Mesothelial cell of epicardium (in vitro differentiated cells): ENCODE results near the gene SPOCK1. TPM values are rescaled to one million over a fixed set of nuclear protein-coding genes. Genes with fewer than 3 reads are reported as not detected.

Experiments used
- DNase-seq, 2 experiments: peaks; one replicate each; pipeline ENCODE4 v3.0.0; 2021; ENCODE audit warnings: low spot score in 2 of 2; ENCODE audit not compliant: unreplicated experiment in 2 of 2
- H3K27ac Mint-ChIP-seq: 2 replicates; pipeline ENCODE4 v1.8.0; 2021; ENCODE audit warnings: mixed read lengths
- H3K27me3 Mint-ChIP-seq: 2 replicates; pipeline ENCODE4 v1.8.0; 2021; ENCODE audit warnings: low read depth, mixed read lengths
- H3K36me3 Mint-ChIP-seq: 2 replicates; pipeline ENCODE4 v1.8.0; 2021; ENCODE audit warnings: mixed read lengths
- H3K4me1 Mint-ChIP-seq: 2 replicates; pipeline ENCODE4 v1.8.0; 2021; ENCODE audit warnings: mixed read lengths
- H3K4me3 Mint-ChIP-seq: 2 replicates; pipeline ENCODE4 v1.8.0; 2021; ENCODE audit warnings: mild to moderate bottlenecking, moderate library complexity, mixed read lengths
- H3K9me3 Mint-ChIP-seq: 2 replicates; pipeline ENCODE4 v1.8.0; 2021; ENCODE audit warnings: mixed read lengths
- total RNA-seq: library from RNA; stranded (reverse); gene quantifications from 3 replicates; pipeline ENCODE4 v1.2.1, GENCODE V29; 2021
- TF ChIP-seq, protein P1 (sequence below): fragments of 200-600 bp; sonication (generic); IDR thresholded peaks from one replicate; pipeline ENCODE4 v1.5.0; 2021; ENCODE audit warnings: antibody characterized with exemption; ENCODE audit not compliant: unreplicated experiment

SPOCK1 gene
- total RNA-seq, 1 donor from 2014 or later = 6.6 TPM

DNA sequence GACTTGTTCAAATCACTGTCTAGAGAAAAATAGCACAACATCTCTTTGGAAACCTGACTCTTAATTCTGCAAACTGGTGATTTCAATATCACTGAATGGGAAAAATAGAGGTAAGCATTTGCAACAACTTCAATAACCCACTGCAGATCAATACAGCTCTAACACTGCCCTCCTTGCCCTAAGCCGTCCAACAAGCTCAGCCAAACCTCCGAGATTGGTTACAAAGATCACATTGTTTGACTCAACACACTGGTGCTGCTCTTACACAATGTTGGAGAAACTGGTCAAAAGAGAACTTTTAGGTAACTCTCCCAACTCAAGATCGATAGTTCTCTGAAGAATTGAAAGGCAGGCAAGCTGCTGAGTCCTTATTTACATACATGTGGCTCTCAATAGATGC, 150.4 kb downstream of the SPOCK1 start:
- Mint-ChIP-seq H3K36me3 (no peaks in the 10 kb centered on the region), H3K9me3 (no peaks in the 10 kb centered on the region), H3K27me3 (peaks cover 53% of the 10 kb centered on the region), H3K4me3 (no peak overlapping the region), H3K4me1 (peaks cover 3% of the 10 kb centered on the region), H3K27ac (no peak overlapping the region)
- DNase-seq = no peak
- TF ChIP-seq, protein P1, sequence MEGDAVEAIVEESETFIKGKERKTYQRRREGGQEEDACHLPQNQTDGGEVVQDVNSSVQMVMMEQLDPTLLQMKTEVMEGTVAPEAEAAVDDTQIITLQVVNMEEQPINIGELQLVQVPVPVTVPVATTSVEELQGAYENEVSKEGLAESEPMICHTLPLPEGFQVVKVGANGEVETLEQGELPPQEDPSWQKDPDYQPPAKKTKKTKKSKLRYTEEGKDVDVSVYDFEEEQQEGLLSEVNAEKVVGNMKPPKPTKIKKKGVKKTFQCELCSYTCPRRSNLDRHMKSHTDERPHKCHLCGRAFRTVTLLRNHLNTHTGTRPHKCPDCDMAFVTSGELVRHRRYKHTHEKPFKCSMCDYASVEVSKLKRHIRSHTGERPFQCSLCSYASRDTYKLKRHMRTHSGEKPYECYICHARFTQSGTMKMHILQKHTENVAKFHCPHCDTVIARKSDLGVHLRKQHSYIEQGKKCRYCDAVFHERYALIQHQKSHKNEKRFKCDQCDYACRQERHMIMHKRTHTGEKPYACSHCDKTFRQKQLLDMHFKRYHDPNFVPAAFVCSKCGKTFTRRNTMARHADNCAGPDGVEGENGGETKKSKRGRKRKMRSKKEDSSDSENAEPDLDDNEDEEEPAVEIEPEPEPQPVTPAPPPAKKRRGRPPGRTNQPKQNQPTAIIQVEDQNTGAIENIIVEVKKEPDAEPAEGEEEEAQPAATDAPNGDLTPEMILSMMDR = no peak

DNA sequence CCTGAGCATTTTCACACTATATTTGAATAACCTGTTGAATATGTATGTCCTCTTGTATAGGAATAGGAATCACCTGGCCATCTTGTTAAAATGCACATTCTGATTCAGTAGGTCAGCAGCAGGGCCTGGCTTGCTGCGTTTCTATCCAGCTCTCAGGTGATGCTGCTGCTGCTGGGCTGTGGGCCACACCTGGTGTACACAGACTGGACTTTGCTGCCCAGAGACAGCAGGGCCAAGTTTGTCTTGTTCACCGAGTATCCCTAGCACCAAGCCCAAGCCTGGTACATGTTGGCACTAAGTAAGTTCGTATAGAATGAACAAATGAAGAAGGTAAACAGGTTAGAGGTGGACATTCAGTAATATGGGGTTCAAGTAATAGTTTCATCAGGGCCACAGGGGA, 151.3 kb downstream of the SPOCK1 start:
- Mint-ChIP-seq H3K27me3 (peaks cover 51% of the 10 kb centered on the region), H3K4me1 (peaks cover 3% of the 10 kb centered on the region), H3K4me3 (no peak overlapping the region), H3K9me3 (no peaks in the 10 kb centered on the region), H3K36me3 (no peaks in the 10 kb centered on the region), H3K27ac (no peak overlapping the region)
- no peak for DNase-seq
- TF ChIP-seq, protein P1 = no peak

DNA sequence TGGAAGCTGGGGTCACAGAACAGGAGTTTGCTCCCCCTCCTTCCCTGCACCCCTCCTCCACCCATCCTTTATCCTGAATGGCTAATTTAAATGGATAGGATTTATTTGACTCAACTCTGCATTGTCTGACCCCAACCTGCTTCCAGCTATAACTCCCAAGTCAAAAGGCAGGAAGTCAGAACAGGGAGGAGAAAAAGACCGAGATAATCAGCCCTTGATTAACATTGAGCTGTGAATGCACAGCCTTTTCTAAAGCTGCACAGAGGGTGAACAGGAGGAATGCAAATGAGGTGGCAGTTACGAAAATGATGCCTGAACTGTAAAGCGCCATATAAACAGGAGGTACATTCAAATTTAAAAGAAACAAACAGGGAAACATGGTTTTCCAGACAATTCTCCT, 152.8 kb downstream of the SPOCK1 start:
- Mint-ChIP-seq H3K27me3 (peaks cover 43% of the 10 kb centered on the region), H3K4me3 (no peak overlapping the region), H3K4me1 (peaks cover 3% of the 10 kb centered on the region), H3K27ac (no peak overlapping the region), H3K36me3 (no peaks in the 10 kb centered on the region), H3K9me3 (no peaks in the 10 kb centered on the region)
- TF ChIP-seq, protein P1 = no peak
- DNase-seq = no peak

DNA sequence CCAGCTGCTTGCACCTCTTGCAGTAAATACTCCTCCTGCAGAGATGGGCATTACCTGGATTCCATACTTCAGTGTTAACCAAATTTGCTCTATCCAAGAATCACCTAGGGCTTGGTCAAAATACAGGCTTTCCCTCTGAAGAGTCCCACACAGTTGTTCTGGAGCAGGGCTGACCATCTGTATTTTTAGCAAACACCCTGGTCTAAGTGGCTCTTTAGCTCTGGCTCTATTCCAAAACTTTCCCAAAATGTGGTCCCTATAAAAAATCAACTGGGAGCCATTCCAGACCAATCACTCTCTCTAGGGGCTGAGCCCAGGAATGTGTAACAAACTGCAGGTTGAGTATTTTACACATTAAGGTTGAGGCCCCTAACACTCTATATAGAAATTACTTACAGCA, 153.7 kb downstream of the SPOCK1 start:
- TF ChIP-seq, protein P1 = no peak
- Mint-ChIP-seq H3K4me3 (no peak overlapping the region), H3K36me3 (no peaks in the 10 kb centered on the region), H3K27ac (no peak overlapping the region), H3K9me3 (no peaks in the 10 kb centered on the region), H3K27me3 (peaks cover 35% of the 10 kb centered on the region), H3K4me1 (peaks cover 3% of the 10 kb centered on the region)
- no peak for DNase-seq

DNA sequence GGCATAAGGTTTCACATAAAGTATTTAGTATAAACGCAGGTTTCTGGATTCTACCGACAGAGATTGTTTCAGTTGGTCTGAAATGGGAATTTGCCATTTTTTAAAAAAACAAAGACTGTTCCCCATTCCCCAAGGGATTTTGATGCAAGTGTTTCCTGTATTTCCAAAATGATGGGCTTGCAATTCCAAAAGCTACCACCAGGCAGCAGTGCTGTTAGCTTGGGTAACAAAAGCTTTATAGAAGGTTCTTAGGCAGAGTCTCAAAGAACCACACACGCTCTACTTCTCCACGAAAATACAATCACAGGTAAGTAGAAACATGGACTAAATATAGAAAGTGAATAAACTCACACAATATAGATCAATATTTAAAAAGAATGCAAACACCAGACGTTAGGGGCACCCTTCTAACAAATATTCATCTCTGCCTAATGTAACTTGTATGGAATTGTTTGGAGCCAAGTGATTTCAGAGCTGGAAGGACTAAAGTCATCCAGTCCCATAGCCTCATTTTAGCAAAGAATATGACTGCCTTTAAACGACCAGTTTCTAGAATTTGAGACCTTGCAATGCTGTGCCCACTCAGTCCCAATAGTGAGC, 154.3 kb downstream of the SPOCK1 start:
- Mint-ChIP-seq H3K9me3 (no peaks in the 10 kb centered on the region), H3K27ac (no peak overlapping the region), H3K27me3 (peaks cover 30% of the 10 kb centered on the region), H3K4me3 (no peak overlapping the region), H3K4me1 (peaks cover 3% of the 10 kb centered on the region), H3K36me3 (no peaks in the 10 kb centered on the region)
- no peak for DNase-seq
- TF ChIP-seq, protein P1 = peak; percentile 90

DNA sequence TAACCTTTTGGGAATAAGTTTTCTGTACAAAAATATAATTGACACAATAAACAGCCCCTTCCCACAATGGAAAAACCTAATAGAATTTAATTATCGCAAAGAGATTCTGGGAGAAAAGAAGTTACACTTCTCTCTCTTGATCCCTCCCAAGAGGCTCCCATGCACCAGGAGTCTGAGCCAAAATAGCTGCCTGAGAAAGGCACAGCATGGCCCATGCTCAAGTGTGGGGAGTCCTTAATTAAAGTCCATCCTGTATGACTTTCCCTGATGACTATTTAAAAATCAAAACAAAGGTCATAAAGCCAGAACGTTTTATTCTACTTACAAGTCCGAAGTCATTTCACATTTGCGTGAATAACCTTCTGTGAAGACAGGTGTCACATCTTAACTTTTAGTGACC, 155.1 kb downstream of the SPOCK1 start:
- no peak overlapping the region for H3K4me3 Mint-ChIP-seq
- H3K36me3 Mint-ChIP-seq = no peaks in the 10 kb centered on the region
- H3K4me1 Mint-ChIP-seq = peaks cover 3% of the 10 kb centered on the region

More for the DNA sequence above, 155.1 kb downstream of the SPOCK1 start:
- TF ChIP-seq, protein P1 = no peak
- Mint-ChIP-seq H3K27me3 (peaks cover 22% of the 10 kb centered on the region), H3K9me3 (no peaks in the 10 kb centered on the region), H3K27ac (no peak overlapping the region)
- no peak for DNase-seq
